GM21529 (cell line): Measurements from ENCODE around the gene OBP2A.

Experiments used
- ATAC-seq: cut with Tn5 transposase; IDR thresholded peaks from one replicate; pipeline ENCODE4 v1.9.1; 2021; ENCODE audit not compliant: unreplicated experiment

OBP2A gene

GRCh38 chr9:135575995-135576631, 30.2 kb downstream of the OBP2A start:
- no peak for ATAC-seq

GRCh38 chr9:135577256-135577655, 31.3 kb downstream of the OBP2A start:
- no peak for ATAC-seq

GRCh38 chr9:135579356-135579755, 33.4 kb downstream of the OBP2A start:
- ATAC-seq = no peak

GRCh38 chr9:135579889-135580660, 34.1 kb downstream of the OBP2A start:
- no peak for ATAC-seq

GRCh38 chr9:135580664-135581380, 34.9 kb downstream of the OBP2A start:
- no peak for ATAC-seq

GRCh38 chr9:135581636-135582426, 35.9 kb downstream of the OBP2A start:
- no peak for ATAC-seq

GRCh38 chr9:135582541-135582940, 36.6 kb downstream of the OBP2A start:
- no peak for ATAC-seq

GRCh38 chr9:135582966-135583687, 37.2 kb downstream of the OBP2A start:
- no peak for ATAC-seq

GRCh38 chr9:135583688-135584011, 37.7 kb downstream of the OBP2A start:
- ATAC-seq = no peak

- no peak for ATAC-seq
These were observed 38.4 kb downstream of the OBP2A start for GRCh38 chr9:135584371-135584770.

- no peak for ATAC-seq
These were observed 39.0 kb downstream of the OBP2A start for GRCh38 chr9:135584934-135585333.

- no peak for ATAC-seq
These were observed 40.7 kb downstream of the OBP2A start for GRCh38 chr9:135586601-135587109.

- ATAC-seq = no peak
These were observed 41.7 kb downstream of the OBP2A start for GRCh38 chr9:135587658-135588057.

GRCh38 chr9:135588371-135588770, 42.4 kb downstream of the OBP2A start:
- no peak for ATAC-seq

GRCh38 chr9:135588886-135589595, 43.1 kb downstream of the OBP2A start:
- no peak for ATAC-seq

- no peak for ATAC-seq
These were observed 43.9 kb downstream of the OBP2A start for GRCh38 chr9:135589596-135590485.

GRCh38 chr9:135590486-135591079, 44.7 kb downstream of the OBP2A start:
- no peak for ATAC-seq
